ENCODE measurements around the gene MCCC1.

GRCh38 chr3:183044547-183045229 is 54.6 kb downstream of the MCCC1 start:
- TF ChIP-seq CTCF (IDR thresholded peaks at IDR 0.05; ENCODE audit: poor library complexity) (no peak), EZH2 (IDR thresholded peaks at IDR 0.05; ENCODE audit: borderline replicate concordance) (no peak), EZH2phosphoT487 (IDR thresholded peaks at IDR 0.05; ENCODE audit: low read depth, severe bottlenecking, unreplicated experiment) (no peak)

All from hepatocyte (in vitro differentiated cells).